Activated T-helper 2 cell treated with anti-CD3 and anti-CD28 coated beads, Interferon-gamma antibody, Interleukin-2, Interleukin-4, amounts not matched to agents 10 μg/mL and 5 μg/mL and 100 μg/mL, durations not matched to agents 14 hours and 24 hours and 36 hours (primary cell): ENCODE measurements around the gene CHD9. TPM values are rescaled to one million over a fixed set of nuclear protein-coding genes. Genes with fewer than 3 reads are reported as not detected.
"Not testable (repeated sequence)": the region's sequence is repeated elsewhere in the genome, so short reads cannot be mapped to it uniquely, and the experiment has no call there.

Source experiments
- DNase-seq: peaks from one replicate; pipeline ENCODE4 v3.0.0; 2021; ENCODE audit warnings: low spot score
- H3K27ac Mint-ChIP-seq: one replicate; pipeline ENCODE4 v1.8.0; 2021; ENCODE audit warnings: mixed read lengths
- H3K27me3 Mint-ChIP-seq: one replicate; pipeline ENCODE4 v1.8.0; 2021; ENCODE audit warnings: low read depth, mixed read lengths
- H3K36me3 Mint-ChIP-seq: one replicate; pipeline ENCODE4 v1.8.0; 2021; ENCODE audit warnings: low read depth, mixed read lengths
- H3K4me1 Mint-ChIP-seq: one replicate; pipeline ENCODE4 v1.8.0; 2021; ENCODE audit warnings: low read depth, mixed read lengths
- H3K4me3 Mint-ChIP-seq: one replicate; pipeline ENCODE4 v1.8.0; 2021; ENCODE audit warnings: low read depth, mild to moderate bottlenecking, moderate library complexity, mixed read lengths
- H3K9me3 Mint-ChIP-seq: one replicate; pipeline ENCODE4 v1.8.0; 2021; ENCODE audit warnings: mixed read lengths
- intact Hi-C: fragments of 100-400 bp; cut with micrococcal nuclease; formaldehyde crosslinking; loops from one replicate; pipeline ENCODE4 v1.15.1; 2023
- total RNA-seq: library from RNA; stranded (reverse); gene quantifications from 2 replicates; pipeline ENCODE4 v1.2.3, GENCODE V29; 2022

Gene CHD9
- total RNA-seq, 1 donor from 2014 or later, result 27.1 TPM

DNA sequence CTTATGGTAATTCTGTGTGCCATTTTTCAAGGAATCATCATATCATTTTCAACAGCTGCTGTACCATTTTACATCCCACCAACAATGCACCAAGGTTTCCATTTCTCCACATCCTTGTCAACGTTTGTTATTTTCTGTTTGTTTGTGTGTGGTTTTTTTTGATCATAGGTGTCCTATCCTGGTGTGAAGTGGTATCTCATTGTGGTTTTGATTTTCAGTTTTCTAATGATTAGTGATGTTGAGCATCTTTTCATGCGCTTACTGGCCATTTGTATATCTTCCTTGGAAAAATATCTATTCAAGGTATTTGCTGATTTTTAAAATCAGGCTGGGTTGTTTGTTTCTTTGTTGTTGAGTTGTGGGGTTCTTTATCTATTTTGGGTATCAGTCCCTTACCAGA lies 15.0 kb downstream of the CHD9 start:
- peaks cover 24% of the 10 kb centered on the region for H3K36me3 Mint-ChIP-seq
- no peak overlapping the region for H3K27ac Mint-ChIP-seq
- DNase-seq, result no peak
- H3K27me3 Mint-ChIP-seq, result no peaks in the 10 kb centered on the region
- H3K4me1 Mint-ChIP-seq, result peaks cover 27% of the 10 kb centered on the region
- intact Hi-C loops, result no loop called here
- H3K9me3 Mint-ChIP-seq, result peaks cover 14% of the 10 kb centered on the region
- H3K4me3 Mint-ChIP-seq, result no peak overlapping the region

DNA sequence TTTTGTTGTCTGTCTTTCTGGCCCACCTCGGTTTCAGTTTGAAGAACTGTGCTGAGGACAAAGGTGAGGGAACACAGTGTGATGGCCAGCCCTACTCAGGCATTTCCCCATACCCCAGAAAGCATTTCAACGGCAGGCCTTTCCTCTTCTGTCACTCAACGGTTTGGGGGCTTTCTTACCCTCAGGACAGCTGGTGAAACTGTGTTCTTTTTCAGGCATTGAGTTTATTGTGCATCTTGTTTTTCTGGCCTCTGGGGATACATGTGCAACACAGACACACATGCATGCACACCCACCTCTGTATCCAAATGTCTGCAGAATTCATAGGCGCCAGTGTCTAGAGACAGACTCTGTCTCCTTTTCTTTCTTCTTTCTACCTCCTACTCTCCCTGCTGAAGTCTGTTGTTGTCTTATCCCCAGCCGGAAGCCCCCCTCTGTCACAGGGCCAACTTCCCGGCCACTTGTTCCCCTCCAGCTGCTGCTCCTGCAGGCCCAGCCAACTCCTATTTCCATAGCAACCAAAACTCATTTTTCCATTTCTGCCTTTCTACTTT lies 17.0 kb downstream of the CHD9 start:
- no peak overlapping the region for H3K4me3 Mint-ChIP-seq
- intact Hi-C loops, result no loop called here
- H3K27me3 Mint-ChIP-seq, result no peaks in the 10 kb centered on the region

DNA sequence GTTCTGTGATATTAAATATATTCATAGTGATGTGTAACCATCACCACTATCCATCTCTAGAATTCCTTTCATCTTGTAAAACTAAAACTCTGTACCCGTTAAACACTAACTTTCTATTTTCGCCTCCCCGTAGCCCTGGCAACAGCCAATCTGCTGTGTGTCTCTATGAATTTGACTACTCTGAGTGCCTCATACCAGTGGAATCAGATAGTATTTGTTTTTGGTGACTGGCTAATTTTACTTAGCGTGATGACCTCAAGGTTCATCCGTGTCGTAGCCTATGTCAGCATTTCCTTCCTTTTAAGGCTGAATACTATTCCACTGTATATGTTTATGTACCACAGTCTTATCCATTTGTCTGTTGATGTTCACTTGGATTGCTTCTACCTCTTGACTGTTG lies 18.2 kb downstream of the CHD9 start:
- Mint-ChIP-seq H3K36me3 (peaks cover 31% of the 10 kb centered on the region), H3K9me3 (peaks cover 20% of the 10 kb centered on the region), H3K4me1 (peaks cover 15% of the 10 kb centered on the region), H3K27ac (no peak overlapping the region), H3K27me3 (no peaks in the 10 kb centered on the region), H3K4me3 (no peak overlapping the region)
- DNase-seq, result no peak
- intact Hi-C loops, result no loop called here

More for the DNA sequence above, 17.0 kb downstream of the CHD9 start:
- H3K36me3 Mint-ChIP-seq, result peaks cover 30% of the 10 kb centered on the region
- H3K4me1 Mint-ChIP-seq, result peaks cover 19% of the 10 kb centered on the region
- no peak for DNase-seq
- H3K27ac Mint-ChIP-seq, result no peak overlapping the region
- peaks cover 20% of the 10 kb centered on the region for H3K9me3 Mint-ChIP-seq

DNA sequence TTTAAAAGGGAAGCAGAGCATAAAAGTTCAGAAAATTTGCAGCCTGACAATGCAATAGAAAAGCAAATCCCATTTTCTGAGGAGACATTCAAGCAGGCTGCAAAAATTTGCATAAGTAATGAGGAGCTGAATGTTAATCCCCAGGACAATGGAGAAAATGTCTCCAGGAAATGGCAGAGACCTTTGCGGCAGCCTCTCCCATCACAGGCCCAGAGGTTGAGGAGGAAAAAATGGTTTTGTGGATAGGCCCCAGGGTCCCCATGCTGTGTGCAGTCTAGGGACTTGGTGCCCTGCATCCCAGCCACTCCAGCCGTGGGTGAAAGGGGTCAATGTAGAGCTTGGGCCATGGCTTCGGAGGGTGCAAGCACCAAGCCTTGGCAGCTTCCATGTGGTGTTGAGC lies 19.5 kb downstream of the CHD9 start:
- H3K27me3 Mint-ChIP-seq, DNase-seq, H3K27ac Mint-ChIP-seq, intact Hi-C loops, H3K4me3 Mint-ChIP-seq: not testable (repeated sequence)
- peaks cover 29% of the 10 kb centered on the region for H3K36me3 Mint-ChIP-seq
- H3K4me1 Mint-ChIP-seq, result peaks cover 11% of the 10 kb centered on the region
- H3K9me3 Mint-ChIP-seq, result peaks cover 20% of the 10 kb centered on the region

DNA sequence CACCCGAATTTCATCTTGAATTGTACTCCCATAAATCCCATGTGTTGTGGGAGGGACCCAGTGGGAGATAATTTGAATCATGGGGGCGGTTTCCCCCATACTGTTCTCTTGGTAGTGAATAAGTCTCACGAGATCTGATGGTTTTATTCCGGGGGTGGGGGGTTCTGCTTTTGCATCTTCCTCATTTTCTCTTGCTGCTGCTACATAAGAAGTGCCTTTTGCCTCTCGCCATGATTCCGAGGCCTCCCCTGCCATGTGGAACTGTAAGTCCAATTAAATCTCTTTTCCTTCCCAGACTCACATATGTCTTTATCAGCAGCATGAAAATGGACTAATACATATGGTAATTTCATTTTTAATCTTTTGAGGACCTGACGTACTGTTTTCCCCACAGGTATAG lies 20.7 kb downstream of the CHD9 start:
- H3K4me1 Mint-ChIP-seq, H3K4me3 Mint-ChIP-seq, DNase-seq, intact Hi-C loops, H3K27me3 Mint-ChIP-seq, H3K27ac Mint-ChIP-seq: not testable (repeated sequence)
- H3K9me3 Mint-ChIP-seq, result peaks cover 20% of the 10 kb centered on the region
- peaks cover 27% of the 10 kb centered on the region for H3K36me3 Mint-ChIP-seq

DNA sequence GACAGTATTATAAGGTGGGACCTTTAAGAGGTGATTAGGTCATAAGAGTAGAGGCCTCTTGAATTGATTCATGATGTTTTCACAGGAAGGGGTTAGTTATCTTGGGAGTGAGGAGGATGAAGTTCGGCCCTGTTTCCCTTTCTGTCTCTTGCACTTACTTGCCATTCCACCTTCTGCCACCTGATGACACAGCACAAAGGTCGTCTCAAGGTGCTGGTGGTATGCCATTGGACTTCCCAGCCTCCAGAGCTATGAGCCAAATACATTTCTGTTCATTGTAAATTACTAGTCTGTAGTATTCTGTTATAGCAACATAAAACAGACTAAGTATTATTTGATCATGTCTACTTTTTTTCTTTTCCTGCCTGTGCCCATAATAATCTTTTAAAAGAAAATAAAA lies 23.5 kb downstream of the CHD9 start:
- Mint-ChIP-seq H3K36me3 (peaks cover 22% of the 10 kb centered on the region), H3K9me3 (peaks cover 17% of the 10 kb centered on the region), H3K4me3 (no peak overlapping the region), H3K27ac (no peak overlapping the region), H3K4me1 (peaks cover 4% of the 10 kb centered on the region), H3K27me3 (no peaks in the 10 kb centered on the region)
- no peak for DNase-seq
- intact Hi-C loops, result no loop called here

DNA sequence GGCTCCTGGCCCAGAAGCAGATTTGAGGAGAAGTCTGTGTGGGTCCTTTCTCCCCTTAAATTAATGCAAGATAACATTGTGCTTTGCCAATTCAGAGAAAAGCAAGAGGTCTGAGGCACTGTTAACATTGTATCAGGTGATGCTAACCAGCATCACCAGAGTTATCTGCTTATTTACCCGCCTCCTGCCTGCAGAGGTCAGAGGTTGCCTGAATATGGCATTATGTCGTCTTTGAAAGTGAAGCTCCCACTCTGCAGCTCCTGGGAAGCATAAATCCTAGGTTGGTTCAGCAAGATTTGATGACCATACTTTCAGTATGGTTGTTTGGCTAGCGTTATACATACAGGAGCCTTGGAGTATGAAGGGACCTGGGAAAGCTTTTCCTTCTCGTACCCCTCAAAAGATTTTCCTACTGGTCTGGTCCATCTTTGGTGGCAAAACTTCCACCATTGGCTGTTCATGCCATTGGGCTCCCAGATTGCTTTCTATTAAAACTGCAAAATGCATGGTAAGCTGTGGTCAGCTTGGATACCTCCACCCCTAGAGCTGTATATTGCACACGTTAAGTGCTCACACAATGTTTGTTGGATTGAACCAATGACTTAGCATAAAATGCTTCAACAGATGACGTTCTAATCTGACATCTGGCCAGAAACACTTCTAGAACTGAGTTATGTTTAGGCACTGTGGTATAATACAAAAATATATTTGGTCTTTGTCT lies 24.1 kb downstream of the CHD9 start:
- peaks cover 11% of the 10 kb centered on the region for H3K9me3 Mint-ChIP-seq
- no peak overlapping the region for H3K4me3 Mint-ChIP-seq
- intact Hi-C loops, result no loop called here
- H3K4me1 Mint-ChIP-seq, result peaks cover 4% of the 10 kb centered on the region
- no peak overlapping the region for H3K27ac Mint-ChIP-seq
- H3K27me3 Mint-ChIP-seq, result no peaks in the 10 kb centered on the region
- DNase-seq, result no peak
- peaks cover 17% of the 10 kb centered on the region for H3K36me3 Mint-ChIP-seq

DNA sequence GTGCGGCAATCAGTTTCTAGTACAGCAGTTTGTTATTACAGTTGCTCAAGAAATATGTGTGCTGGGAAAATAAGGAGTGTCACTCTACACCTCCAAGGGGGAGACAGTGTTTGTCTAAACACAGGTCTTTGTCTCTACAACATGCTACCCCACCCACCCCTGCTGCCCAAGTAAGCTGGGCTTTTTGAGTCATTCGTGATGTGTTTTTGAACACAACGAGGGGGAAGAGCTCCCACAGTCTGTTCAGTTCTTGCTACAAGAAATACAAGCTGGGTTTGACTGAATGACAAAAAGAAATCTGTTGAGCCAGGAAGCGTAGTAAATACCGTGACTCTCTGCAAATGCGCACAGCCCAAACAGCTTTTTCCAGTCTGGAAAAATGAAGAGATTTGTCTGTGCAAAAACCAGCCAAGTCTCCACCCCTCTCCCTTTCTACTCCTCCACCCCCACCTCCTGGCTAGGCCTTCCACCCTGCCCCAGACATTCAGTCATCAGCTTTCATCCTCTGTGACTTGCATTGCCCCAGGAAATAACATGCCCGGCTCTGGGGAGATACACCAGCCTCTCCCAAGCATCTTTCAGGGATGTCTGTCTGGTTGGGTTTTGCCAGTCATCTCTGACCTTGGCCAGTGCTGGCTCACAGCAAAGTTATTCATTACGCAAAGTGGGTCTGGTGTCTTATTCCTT lies 25.7 kb downstream of the CHD9 start:
- intact Hi-C loops, result no loop called here
- no peak for DNase-seq
- Mint-ChIP-seq H3K27me3 (no peaks in the 10 kb centered on the region), H3K4me1 (peaks cover 4% of the 10 kb centered on the region), H3K9me3 (peaks cover 5% of the 10 kb centered on the region), H3K4me3 (no peak overlapping the region), H3K27ac (no peak overlapping the region), H3K36me3 (peaks cover 13% of the 10 kb centered on the region)

DNA sequence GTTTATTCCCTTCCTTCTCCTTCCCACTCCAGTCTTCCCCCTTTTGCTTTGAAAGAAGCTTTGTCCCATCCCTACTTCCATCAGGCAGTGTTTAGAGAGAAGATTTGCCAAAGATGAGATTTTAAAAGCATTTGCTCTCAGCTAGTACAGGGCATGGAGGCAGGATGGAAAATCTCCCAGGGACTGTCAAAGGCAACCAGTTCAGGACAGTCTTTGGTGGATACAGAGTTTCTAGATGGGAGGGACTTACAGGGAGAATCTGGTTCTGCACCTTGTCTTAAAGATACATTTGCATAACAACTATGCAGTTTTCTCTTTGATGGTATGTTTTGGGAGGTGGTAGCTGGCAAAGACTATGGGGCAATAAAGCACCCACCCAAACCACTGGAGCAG lies 26.2 kb downstream of the CHD9 start:
- H3K27ac Mint-ChIP-seq, result no peak overlapping the region
- peaks cover 4% of the 10 kb centered on the region for H3K4me1 Mint-ChIP-seq
- no peak for DNase-seq
- intact Hi-C loops, result no loop called here
- H3K36me3 Mint-ChIP-seq, result peaks cover 8% of the 10 kb centered on the region
- no peaks in the 10 kb centered on the region for H3K27me3 Mint-ChIP-seq
- no peaks in the 10 kb centered on the region for H3K9me3 Mint-ChIP-seq
- no peak overlapping the region for H3K4me3 Mint-ChIP-seq

DNA sequence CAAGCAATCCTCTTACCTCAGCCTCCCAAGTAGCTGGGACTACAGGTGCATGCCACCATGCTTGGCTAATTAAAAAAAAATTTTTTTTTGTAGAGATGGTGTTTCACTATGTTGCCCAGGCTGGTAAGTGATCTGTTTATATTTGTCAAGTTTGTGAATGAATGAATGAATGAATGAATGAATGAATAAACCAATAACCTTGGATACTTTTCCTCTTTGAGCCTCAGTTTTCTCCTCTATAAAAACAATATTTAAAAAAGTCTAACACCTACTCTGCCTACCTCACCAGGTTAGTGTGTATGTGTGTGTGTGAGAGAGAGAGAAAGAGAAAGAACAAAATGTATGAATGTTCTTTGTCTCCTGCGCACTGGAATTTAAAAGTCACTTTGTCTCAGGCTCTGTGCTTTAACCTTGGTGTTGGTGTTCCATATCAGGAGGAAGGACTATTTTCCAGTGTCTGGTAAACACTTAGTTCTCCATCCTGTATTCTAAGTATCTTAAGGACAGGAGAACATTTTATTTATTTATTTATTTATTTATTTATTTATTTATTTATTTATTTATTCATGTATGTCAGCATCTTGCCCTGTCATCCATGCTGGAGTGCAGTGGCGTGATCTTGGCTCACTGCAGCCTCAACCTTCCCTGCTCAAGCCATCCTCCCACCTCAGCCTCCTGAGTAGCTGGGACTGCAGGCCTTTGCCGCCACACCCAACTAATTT lies 27.1 kb downstream of the CHD9 start:
- Mint-ChIP-seq H3K4me3 (no peak overlapping the region), H3K27me3 (no peaks in the 10 kb centered on the region), H3K4me1 (peaks cover 4% of the 10 kb centered on the region), H3K9me3 (no peaks in the 10 kb centered on the region), H3K27ac (no peak overlapping the region), H3K36me3 (peaks cover 8% of the 10 kb centered on the region)
- DNase-seq, result no peak
- intact Hi-C loops, result no loop called here

DNA sequence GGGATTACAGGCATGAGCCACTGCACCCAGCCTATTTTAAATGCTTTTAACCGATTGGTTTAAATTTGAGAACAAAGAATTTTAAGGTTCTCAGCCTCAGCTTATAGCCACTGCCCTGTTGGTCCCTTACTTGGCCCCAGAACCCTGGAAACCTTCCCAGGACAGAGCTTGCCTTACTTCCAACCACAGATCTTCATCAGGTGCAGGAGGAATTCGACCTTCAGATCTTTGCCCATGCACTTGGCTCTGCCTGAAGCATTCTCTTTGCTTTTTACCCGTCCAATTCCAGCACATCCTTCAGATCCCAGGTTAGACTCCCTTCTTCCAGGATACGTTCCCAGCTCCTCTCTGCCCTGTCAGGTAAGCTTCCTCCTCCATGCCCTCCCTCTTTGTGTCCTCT lies 27.7 kb downstream of the CHD9 start:
- peaks cover 4% of the 10 kb centered on the region for H3K4me1 Mint-ChIP-seq
- DNase-seq, result no peak
- H3K4me3 Mint-ChIP-seq, result no peak overlapping the region
- H3K27me3 Mint-ChIP-seq, result no peaks in the 10 kb centered on the region
- H3K27ac Mint-ChIP-seq, result no peak overlapping the region
- intact Hi-C loops, result no loop called here
- peaks cover 8% of the 10 kb centered on the region for H3K36me3 Mint-ChIP-seq
- H3K9me3 Mint-ChIP-seq, result no peaks in the 10 kb centered on the region

DNA sequence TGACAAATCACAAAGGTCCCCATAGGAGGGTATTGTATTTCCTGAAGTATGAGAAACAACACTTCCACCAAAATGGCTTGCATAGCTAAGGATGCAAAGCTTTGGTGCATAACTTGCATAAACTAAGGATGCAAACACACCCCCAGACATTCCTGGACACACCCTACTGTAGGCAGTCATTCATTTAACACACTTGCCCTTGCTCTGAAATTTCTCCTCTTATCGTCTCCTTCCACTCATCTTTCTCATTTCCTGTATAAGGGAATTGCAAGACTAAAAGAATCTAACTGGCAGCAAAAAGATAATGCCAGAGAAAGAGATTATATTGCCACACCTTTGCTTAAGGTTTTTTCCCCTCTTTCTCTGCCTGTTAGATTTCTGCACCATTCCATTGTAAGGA lies 28.3 kb downstream of the CHD9 start:
- H3K4me1 Mint-ChIP-seq, result peaks cover 2% of the 10 kb centered on the region
- intact Hi-C loops, result no loop called here
- H3K27me3 Mint-ChIP-seq, result no peaks in the 10 kb centered on the region
- H3K27ac Mint-ChIP-seq, result no peak overlapping the region
- no peak for DNase-seq
- peaks cover 5% of the 10 kb centered on the region for H3K36me3 Mint-ChIP-seq
- no peak overlapping the region for H3K4me3 Mint-ChIP-seq
- H3K9me3 Mint-ChIP-seq, result no peaks in the 10 kb centered on the region

DNA sequence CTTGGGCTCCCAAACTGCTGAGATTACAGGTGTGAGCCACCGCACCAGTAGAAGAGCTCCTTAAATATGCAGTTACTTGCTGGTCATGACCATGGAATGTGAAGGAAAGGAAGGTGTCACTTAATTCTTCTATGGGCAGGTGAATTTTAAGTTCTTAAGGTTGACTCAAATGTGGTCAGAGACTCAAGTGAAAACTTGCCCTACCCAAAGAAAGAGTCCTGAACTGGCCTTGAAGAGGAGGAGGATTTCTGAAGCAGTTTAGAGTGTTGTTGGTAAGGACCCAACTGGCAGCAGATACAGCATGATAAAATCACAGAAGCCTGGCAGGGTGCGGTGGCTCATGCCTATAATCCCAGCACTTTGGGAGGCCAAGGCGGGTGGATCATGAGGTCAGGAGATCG lies 29.4 kb downstream of the CHD9 start:
- DNase-seq, result no peak
- no peak overlapping the region for H3K27ac Mint-ChIP-seq
- H3K4me1 Mint-ChIP-seq, result no peaks in the 10 kb centered on the region
- H3K4me3 Mint-ChIP-seq, result no peak overlapping the region
- H3K36me3 Mint-ChIP-seq, result no peaks in the 10 kb centered on the region
- H3K27me3 Mint-ChIP-seq, result no peaks in the 10 kb centered on the region
- intact Hi-C loops, result no loop called here
- H3K9me3 Mint-ChIP-seq, result no peaks in the 10 kb centered on the region
